AG04450 (cell line): ENCODE results near the gene EVC. TPM values are rescaled to one million over a fixed set of nuclear protein-coding genes. Genes with fewer than 3 reads are reported as not detected.
"Not testable (repeated sequence)": the region's sequence is repeated elsewhere in the genome, so short reads cannot be mapped to it uniquely, and the experiment has no call there.

Experiments used
- CTCF ChIA-PET: fragments of 300-600, 350-600 bp; formaldehyde crosslinking; extraction: SDS; loops from one replicate; lab custom pipeline; 2022; ENCODE audit warnings: antibody characterized with exemption, inconsistent platforms; lab: Charles Lee
- POLR2A ChIA-PET: fragments of 350-600 bp; formaldehyde crosslinking; extraction: SDS; loops from one replicate; lab custom pipeline; 2021; ENCODE audit warnings: antibody characterized with exemption, inconsistent platforms; lab: Yijun Ruan, JAX
- DNase-seq: peaks from one replicate; pipeline ENCODE4 v3.0.0-alpha.2; 2011; ENCODE audit warnings: low read depth, low spot score
- H3K27ac ChIP-seq: one replicate; pipeline ENCODE4 v1.5.1; 2012; ENCODE audit warnings: low read depth, low read length, control low read depth
- H3K27me3 ChIP-seq: one replicate; pipeline ENCODE4 v1.6.0; 2012; ENCODE audit warnings: low read length; ENCODE audit not compliant: control insufficient read depth, insufficient read depth
- H3K4me3 ChIP-seq: 2 replicates; pipeline ENCODE4 v1.5.1; 2011; ENCODE audit warnings: mild to moderate bottlenecking, low read depth, low read length, control low read depth
- H3K9me3 ChIP-seq: 2 replicates; pipeline ENCODE4 v1.5.1; 2012; ENCODE audit warnings: low read length; ENCODE audit not compliant: control insufficient read depth, insufficient read depth
- CTCF ChIP-seq: IDR thresholded peaks from 2 replicates; pipeline ENCODE4 v1.5.1; 2011; ENCODE audit warnings: low read depth, low read length, control low read depth, inconsistent platforms
- polyA plus RNA-seq: library from polyadenylated mRNA; depleted of rRNA; stranded (reverse); fragments of >200 nt; gene quantifications from 2 replicates; pipeline ENCODE4 v1.2.3, GENCODE V29; 2011

The EVC gene
- polyA plus RNA-seq, 1 experiment, result 11.5 TPM

GRCh38 chr4:5810151-5810550 lies 99.2 kb downstream of the EVC start:
- TF ChIP-seq CTCF, result no peak
- ChIA-PET CTCF (no interaction called here), POLR2A (no interaction called here)
- no peak for DNase-seq
- Histone ChIP-seq H3K27me3 (no peaks in the 10 kb centered on the region), H3K9me3 (no peaks in the 10 kb centered on the region), H3K27ac (no peak overlapping the region), H3K4me3 (no peak overlapping the region)

DNA sequence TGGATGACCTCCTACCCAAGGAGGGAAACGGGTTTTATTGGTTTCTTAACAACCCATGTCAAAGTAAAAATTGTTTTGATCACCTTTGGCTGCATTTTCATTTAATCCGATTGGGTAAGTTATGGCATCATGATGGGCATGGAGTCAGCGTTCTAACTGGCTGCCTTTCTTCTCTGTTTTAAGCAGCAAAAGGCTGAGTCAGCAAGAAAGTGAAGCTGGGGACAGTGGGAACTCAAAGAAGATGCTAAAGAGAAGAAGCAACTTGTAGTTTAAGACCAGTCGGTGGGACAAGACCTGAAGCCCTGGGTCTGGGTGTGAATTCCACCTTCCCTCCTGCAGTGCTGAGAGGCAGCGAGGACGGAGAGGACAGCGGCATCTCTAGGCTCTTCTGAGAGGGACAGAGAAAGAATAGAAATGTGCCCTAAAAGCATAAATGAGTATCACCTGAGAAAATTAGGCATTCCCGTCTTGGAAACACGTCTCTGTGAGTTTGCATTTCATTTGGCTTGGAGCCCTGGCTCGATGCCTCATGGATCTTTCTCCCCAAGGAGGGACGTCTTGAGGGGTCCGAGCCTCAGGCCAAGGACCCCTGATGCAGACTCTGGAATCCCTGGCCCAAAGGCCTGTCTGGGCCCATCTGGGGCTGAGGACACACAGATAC lies 99.9 kb downstream of the EVC start:
- no peak for DNase-seq
- POLR2A ChIA-PET, result no interaction called here
- CTCF ChIA-PET, result no interaction called here
- no peak for TF ChIP-seq CTCF
- H3K27me3 ChIP-seq, result no peaks in the 10 kb centered on the region
- no peaks in the 10 kb centered on the region for H3K9me3 ChIP-seq
- no peak overlapping the region for H3K4me3 ChIP-seq
- no peak overlapping the region for H3K27ac ChIP-seq

- POLR2A ChIA-PET, H3K9me3 ChIP-seq, H3K27ac ChIP-seq, H3K27me3 ChIP-seq, H3K4me3 ChIP-seq, DNase-seq: not testable (repeated sequence)
- CTCF ChIA-PET, result interaction anchor here (0.7 to 2.3 kb wide), 12 partner anchors 9 to 1117 kb away, joined by 3 to 13 read pairs (median 5); partner anchors contain the start of genes EVC and EVC2
These were observed 101.1 kb downstream of the EVC start for GRCh38 chr4:5812057-5812456.

DNA sequence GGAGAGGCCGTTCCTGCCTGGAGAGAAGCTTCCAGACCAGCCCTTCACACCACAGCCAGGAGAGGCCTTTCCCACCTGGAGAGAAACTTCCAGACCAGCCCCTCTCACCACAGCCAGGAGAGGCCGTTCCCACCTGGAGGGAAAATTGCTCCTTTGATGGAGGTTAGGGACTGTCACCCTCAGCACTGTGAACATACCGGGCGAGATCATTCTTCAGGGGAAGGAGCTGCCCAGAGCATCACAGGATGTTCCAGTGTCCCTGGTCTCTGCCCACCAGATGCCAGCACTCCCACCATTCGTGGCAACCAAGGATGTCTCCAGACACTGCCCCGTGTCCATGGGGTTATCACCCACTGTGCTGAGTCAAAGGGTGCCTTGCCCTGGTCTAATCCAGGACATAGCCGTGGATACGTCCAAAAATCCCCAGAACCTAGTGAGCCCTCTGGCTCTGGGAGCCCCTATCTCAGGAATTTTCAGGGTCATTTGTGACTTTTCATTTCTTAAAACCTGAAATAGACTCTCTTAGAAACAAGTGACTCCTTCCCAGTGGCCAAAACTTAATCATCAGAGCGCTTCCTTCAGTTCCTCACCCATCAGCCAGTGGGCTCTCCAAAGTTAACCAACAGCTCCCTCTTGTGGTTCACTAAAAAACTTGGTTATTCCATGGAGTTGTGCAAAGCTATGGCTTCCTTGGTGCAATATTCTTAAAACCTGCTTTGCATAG lies 101.7 kb downstream of the EVC start:
- H3K9me3 ChIP-seq, result no peaks in the 10 kb centered on the region
- TF ChIP-seq CTCF, result peak; percentile 85
- POLR2A ChIA-PET, result interaction anchor here (0.9 kb wide), 1 partner anchor 775 kb away, joined by 3 read pairs; no protein-coding TSS in a partner anchor
- no peak overlapping the region for H3K4me3 ChIP-seq
- no peaks in the 10 kb centered on the region for H3K27me3 ChIP-seq
- DNase-seq, result peak; percentile 42
- no peak overlapping the region for H3K27ac ChIP-seq
- CTCF ChIA-PET, result interaction anchor here (0.5 to 2.3 kb wide), 26 partner anchors 8 to 1135 kb away, joined by 3 to 13 read pairs (median 4); partner anchors contain the start of genes EVC and EVC2

- Histone ChIP-seq H3K9me3 (no peaks in the 10 kb centered on the region), H3K27ac (peak overlapping the region; percentile 11), H3K27me3 (no peaks in the 10 kb centered on the region), H3K4me3 (no peak overlapping the region)
- POLR2A ChIA-PET, result no interaction called here
- no peak for DNase-seq
- no peak for TF ChIP-seq CTCF
- CTCF ChIA-PET, result interaction anchor here (1.0 to 2.3 kb wide), 7 partner anchors 10 to 415 kb away, joined by 3 to 13 read pairs (median 4); no protein-coding TSS in a partner anchor
These were observed 102.9 kb downstream of the EVC start for GRCh38 chr4:5813882-5814255.
